DMS53 (cell line): ENCODE measurements around the gene MEIS1.
"Not testable (repeated sequence)": the region's sequence is repeated elsewhere in the genome, so short reads cannot be mapped to it uniquely, and the experiment has no call there.

Experiments used
- DNase-seq: peaks from one replicate; lab custom pipeline; 2025; lab: John Stamatoyannopoulos, UW

The MEIS1 gene

DNA sequence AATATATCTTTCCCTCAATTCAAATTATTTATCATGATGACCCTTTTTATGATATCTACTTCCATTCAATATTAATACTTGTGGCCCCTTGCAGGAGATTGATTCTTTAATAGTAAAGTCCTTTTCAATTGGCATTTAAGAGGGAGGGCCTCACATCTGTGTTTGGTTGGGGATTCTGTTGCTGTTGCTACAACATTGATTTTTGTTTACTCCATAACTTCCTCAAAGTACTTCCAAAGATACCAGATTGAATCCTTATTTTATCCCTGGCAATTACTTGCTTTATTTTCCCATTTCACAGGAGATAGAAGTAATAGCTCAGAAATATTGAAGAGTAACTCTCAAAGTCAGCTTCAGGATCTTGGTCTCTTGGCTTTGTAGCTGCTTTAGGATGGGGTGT is 32.8 kb downstream of the MEIS1 start:
- no peak for DNase-seq

DNA sequence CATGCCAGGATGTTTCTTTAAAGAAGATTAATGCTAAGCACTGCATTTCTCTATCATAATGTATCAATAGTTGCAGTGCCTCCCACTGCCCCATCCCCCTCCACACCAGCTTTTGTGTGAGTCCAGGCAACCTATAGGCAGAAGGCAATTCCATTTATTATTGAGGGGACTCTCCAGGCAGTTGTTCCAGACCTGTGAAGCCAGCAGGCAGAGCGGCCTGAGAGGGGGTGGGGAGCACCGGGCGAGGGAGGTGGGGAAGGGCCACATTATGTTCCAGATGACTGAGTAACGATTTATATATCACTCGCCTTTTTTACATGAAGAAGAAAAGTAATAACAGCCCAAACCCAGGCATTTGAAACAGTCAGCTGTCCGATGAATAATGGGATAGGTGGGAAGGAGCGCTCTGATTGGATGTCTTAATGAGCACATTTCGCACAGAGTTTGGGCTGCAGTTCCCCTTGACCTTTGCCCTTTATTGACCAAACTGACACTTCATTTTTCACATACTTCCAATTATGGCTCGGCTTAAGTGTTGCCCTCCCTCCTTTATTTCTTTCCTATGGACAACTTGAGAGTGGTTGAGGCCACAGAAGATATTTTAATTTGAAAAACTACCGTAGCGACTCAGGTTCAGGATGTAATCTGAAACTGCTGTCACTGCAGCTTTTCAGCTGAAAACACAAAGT is 34.4 kb downstream of the MEIS1 start:
- DNase-seq: no peak

DNA sequence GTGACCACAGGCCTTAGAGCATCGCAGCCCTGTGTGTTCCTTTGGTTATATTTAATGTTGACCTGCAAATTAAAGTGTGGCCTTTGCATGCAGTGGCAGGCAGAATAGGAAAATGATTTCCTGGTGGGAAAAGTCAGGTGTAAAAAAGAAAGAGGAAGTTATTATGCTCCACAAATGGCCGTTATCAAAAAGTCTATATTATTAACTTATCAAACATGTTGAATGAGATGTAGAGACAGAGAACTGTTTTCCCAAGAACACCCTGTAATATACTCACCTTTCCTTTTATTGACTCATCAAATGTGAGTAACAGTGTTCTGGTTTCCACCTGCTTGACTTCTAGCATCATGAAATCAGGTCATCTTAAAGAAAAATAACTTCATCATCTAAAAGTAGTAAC is 35.3 kb downstream of the MEIS1 start:
- DNase-seq: no peak

DNA sequence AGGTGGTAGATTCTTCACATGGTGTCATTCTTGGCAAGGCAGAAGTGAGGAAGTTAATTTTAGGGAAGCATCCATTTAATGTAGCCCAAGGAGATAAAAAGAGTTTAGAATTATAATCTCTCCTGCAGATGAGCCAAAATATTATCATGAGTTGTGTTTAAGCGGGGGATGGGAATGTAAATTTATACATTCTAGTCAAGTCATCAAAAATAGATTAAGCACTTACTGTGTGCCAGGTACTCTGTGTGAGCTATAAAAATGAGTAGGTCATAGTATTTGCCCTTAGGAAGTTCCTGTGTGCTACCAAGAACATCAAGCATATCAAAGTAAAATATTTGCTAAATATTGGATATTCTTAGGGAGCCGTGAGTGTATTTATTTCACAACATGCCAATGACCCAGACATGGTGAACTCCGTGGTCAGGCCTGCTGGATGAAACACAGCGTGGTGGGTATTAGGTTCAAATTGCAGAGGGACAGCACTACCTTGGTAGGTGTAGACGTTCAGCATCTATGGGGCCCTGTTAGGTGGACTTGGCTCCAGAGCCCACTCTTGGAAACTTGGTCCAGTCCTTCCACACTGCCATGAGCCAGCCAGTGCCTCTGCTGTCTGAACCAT is 37.4 kb downstream of the MEIS1 start:
- DNase-seq: no peak

DNA sequence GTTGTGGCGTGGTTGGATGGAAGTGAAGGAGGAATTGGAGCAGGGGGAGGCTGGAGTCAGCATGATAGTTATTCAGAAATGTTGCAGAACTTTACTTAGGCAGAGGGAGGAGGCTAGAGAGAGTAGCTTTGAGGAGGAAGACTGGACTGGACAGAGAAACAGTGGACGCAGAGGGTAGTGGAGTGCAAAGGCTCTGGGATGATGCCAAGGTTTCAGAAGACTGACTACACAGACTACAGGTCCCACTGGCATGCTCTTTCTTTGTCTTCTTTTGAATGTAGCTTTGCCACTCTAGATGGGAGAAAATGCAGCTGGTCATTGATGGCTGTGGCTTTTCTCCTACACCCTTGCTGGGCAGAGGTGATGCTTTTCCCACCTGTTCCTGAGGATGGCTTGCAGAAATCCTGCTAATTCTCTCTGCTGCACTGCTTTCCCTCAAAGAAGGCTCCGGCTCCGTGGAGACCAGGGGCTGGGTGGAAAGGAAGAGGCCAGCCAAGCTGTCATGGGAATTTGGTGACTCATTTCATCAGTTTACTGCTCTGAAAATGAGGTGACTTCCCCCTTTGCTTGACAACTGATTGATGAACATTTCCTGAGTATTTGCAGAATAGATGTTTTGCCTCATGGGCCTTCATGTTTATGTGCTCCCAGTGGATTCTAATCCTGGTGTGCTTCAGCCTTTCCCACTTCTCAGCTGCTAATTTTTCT is 42.4 kb downstream of the MEIS1 start:
- DNase-seq: no peak

DNA sequence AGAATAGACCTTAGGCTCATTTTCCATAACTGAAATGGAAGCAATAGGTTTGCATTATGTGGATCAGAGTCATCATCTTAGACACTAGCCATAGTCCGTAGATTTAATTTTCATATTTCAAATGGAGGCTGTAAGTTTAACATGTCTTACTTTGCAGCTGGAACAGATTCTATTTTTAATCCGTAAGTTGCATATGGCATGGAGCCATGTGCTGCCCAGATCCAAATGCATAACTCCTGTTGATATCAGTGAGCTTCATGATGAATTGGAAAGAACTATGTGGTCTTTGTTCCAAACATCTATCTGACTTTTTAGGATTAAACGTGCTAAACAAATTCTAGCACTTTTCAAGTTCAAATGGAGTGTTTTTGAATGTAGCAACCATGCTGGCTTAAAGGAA is 43.4 kb downstream of the MEIS1 start:
- DNase-seq: no peak

DNA sequence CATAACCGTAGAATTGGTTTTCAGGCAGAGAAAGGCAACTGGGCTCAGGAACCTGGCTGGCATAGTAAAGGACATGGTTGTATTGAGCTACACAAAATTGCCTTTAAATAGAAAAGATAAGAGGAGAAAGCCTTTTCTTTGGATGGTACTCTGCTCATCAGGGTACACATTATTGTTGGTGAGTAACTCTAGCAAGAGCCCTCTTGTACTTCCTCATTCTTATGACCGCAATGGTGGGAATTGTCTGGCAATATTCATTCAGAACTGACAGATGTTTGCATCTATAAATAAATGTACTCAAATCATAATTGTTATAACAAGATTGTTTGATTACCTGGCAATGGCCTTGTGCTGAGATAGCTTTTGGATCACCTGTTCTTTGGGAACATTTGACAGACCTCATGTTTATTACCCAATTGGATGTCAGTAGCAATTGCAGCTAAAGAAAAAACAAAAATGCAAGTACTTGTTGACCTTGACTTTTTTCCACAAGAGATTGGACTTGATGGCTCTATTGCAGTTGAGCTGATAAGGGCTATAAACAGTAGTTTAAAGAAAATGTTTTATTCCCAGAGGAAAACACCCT is 43.9 kb downstream of the MEIS1 start:
- DNase-seq: no peak

DNA sequence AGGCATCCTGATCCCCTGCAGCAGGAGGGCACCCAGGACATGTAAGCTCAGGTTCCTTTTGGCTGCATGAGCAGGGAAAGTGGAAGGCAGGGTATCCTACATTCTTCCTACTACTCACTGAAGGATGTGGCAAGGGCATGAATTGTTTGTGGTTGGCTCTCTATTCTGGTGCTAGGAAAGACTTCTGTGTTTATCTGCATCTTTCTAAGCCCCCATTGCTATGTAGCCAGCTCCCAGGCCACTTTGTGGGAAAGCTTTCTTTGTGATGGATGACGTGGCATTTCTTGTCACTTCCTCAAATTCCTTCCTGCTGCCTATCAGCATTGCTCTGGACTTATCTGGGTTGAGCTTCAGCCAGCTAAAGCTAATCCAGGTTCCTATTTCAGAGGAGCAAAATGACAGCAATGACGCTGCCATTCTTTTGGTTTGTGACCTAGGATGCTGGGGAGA is 46.2 kb downstream of the MEIS1 start:
- peak; percentile 3 for DNase-seq

DNA sequence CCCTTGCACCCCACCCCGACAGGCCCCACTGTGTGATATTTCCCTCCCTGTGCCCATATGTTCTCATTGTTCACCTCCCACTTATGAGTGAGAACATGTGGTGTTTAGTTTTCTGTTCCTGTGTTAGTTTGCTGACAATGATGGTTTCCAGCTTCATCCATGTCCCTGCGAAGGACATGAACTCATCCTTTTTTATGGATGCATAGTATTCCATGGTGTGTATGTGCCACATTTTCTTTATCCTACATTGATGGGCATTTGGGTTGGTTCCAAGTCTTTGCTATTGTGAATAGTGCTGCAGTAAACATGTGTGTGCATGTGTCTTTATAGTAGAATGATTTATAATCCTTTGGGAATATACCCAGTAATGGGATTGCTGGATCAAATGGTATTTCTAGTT is 50.3 kb downstream of the MEIS1 start:
- not testable (repeated sequence) for DNase-seq

DNA sequence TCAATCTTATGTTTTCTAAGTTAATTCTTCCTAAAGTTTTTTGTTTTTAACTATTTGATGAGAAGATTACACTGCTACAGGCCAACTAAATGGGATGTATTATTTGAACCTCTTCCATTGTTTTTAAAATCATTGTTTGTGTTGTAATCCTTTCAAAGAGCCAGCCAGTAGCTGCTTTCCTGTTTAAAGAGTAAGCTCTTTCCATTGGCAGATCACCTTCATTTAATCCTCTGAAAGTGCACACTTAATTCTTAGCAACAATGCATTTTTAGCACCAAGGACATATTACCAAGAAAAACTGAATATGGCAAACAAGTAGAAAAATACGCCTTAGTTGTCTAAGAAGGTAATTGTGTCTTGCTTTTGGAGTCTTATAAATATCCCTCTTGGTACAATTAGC is 54.0 kb downstream of the MEIS1 start:
- DNase-seq: peak; percentile 39

DNA sequence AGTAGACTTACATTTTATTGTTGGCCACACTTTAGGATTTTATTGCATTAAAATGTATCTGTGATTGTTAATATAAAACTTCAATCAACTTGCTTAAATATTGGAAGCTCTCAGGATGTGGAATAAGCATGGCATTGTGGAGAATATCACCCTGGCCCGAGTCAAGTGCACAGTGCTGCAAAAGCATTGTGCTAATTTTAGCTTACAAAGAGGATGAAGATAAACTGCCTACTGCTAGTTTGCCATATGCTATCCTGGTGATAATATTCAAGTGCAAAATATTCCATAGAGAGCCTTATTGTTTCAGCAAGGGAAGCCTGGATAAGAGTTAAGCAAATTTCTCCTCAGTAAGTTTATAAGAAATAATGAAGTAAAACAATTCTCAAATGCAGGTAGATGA is 54.5 kb downstream of the MEIS1 start:
- peak; percentile 37 for DNase-seq

DNA sequence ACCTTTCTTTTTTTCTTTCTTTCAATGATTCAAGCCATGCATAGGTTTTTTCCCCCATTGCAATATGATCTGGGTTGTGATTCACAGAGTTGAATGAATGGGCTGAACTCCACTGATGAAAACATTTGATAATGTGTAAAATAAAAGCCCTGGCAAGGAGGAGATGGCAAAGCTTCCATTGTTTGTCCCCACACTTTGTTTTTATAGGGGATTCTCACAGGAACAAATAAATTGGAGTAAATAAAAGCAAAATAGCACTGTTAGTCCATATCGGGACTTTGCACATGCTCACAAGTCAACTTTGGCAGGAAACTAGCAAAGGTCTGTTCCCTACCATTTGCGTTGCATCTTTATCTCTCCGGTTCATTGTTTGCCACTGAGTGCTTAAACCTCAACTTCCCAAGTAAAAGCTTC is 55.7 kb downstream of the MEIS1 start:
- peak; percentile 10 for DNase-seq

DNA sequence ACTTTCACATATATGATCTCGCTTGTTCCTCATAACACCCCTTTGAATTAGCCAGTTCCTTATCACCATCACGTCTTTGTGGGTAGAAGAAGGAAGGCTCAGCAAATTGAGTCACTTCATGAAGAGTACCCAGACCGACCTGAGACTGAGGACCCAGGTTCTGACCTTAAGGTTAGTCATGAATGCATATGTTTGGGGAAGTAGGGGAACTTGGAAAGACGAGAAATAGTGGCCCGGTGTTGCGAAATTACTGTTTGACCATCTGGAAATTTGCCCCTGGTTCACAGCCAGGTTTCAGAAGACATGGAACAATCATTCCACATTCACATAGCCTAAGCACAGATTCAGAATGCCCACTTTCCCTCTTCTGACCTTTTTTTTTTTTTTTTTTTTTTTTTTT is 59.8 kb downstream of the MEIS1 start:
- no peak for DNase-seq

DNA sequence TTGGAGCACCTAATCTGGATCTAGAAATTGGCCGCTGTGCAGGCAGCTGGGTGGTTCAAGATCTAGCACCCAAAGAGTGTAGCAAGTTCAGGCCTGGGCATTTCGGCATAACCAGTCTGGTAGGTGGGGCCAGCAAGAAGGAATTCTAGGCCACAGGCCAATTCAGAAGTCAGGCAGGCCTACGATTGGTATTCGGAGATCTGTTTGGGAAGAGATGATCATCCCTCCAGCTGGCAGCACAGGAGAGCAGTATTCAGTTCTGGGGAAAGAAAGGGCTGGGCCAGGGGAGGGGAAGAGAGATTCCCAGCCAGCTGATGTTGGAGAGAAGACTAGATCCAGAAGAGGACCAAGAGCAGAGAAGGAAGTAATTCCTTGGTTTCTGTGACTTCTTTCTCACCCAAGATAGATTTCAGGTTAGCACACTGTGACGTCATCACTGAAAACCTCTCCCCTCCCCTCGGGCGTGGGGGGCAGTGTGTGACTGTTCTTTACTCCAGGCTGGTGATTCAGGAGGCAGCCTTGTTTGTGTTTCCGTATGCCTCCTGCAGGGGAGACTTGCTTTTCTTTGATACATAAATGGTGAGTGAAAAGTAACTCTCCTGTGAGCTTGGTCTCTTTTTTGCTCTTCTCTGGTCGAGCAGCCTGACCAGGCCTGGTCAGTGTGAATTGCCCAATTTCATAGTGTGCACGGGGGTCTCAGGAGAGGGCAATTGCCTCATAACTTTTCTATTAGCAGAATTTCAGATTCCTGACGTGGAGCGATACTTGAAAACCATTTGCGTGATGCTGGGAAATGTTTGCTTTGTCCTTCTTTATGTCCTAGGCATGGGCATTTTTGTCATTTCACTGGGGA is 61.1 kb downstream of the MEIS1 start:
- DNase-seq: no peak

DNA sequence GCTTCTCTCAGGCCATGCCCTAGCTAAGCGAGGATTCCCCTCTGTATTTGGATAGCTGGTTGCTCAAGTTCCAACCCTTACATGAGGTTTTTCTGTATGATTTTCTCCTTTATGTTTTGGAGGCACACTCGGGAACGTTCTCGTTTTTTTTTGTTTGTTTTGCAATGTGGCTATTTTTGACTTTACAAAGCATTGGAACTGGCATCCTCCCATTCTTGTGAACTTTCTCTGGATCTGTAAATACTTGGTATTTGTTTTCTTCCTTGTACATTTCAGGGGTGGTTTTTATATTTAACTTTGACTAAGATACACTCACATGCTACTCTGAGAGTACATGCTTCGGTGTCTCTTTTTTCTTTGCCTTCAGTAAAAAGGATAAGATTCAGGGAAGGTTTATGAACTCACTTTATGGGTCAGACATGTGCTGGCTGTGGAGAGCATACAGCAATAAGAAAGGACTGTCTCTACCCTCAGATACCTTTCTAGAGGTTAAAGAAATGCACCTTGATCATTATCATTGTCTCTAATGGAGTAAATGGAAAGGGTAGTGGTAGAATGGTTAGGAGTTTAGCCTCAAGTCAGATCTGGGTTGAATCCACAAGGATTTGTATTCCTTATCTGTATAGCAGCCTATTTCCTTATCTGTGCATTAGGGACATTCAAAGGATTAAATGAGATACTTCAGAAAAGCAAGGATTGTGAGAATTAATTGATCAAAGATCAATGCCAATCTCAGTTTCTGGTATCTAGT is 61.9 kb downstream of the MEIS1 start:
- no peak for DNase-seq

DNA sequence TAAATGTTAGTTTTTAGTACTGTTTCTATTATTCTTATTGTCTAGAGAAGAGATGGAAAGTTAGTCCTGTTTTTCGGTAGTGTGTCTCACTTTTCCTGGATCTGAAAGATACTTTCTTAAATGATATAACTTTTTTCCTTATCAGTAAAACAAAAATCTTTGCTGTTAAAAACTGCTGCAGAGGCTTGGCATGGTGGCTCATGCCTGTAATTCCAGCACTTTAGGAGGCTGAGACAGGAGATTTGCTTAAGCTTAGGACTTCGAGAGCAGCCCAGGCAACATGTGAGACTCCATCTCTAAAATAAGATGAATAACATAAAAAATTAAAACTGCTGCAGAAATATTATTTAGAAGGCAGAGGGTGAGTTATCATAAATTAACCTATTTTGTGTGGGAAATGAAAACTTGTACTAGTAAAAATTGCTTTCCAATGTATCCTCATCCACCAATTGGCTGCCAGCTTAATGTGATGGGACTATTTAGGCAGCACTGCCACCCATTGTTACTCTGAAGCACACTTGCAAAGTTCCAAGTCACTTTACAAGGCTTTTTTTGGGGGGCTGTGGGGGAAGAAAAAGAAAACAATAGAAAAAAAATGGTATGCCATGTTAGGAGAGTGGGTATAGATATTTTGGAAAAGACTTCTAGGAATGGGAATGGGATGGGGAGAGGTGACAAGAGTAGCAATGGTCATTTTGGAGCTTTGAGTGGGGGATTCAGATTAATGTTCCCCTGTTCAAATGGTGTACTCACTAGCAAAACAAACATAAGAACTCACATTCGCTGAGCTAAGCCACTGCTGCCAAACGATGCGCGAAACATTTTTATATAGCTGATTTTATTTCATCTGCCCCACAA is 62.7 kb downstream of the MEIS1 start:
- no peak for DNase-seq

DNA sequence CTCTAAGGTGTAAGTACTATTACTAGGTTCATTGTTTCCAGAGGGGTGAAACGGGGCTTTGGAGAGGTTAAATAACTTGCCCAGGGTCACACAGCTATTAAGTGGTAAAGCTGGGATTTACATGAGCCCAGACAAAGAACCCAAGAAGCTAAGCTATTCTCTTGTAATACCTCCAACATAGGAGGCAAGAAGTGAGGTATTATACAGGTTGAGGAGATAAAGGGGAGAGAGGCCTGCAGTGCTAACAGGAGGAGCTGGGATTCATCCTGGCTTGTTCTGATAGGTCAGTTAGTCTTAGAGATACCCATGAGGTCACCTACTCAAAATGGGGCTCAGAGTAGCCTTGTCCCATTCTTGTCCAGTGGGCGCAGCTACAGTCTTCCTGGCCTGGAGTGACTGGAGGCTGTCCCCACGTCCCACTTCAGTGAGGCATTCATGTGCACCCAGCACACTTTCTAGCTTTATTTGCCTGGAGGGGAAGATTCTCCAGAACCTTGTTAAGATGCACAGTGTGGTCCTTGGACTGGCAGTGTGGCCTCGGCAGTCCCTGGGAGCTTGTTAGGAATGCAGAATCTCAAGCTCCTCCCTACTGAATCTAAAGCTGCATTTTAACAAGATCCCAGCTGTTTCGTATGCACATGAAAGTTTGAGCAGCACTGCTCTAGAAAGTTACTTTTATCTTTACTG is 63.5 kb downstream of the MEIS1 start:
- DNase-seq: no peak

DNA sequence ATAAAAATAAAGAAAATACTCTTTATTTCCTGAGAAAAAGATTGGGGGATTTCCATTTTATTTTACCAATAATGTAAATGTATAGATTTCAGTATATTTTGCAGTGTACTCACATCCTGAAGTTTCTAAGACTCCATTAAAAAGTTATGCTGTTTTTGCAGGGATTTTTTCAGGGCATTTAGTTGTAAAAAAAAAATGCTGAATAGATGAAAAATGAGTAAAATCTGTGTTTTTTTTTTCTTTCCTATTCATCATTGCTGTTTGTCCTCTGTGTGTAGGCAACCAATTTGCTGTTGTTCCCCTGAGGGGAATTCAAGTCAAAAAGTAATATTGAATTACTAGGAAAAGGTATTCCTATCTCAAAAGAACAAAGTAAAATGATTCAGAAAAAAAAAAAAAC is 66.3 kb downstream of the MEIS1 start:
- no peak for DNase-seq

DNA sequence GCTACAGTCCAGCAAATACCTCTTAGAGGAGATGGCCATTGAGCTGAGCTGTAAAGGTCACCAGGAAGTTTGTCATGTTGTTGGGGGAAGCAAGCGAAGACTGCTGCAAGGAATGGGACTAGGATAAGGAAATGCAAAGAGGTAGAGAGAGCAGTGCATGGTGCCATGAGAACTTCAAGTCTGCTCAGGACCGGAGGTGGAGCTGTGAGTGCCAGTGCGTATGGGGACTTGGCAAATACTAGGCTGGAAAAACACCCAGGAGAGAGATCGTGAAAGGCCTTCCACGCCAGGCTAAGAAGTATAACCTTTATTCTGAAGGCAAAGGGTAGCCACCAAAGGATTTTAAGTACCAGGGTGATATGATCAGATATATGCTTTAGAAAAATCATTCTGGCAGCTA is 71.3 kb downstream of the MEIS1 start:
- no peak for DNase-seq
